Retinal pigment epithelial cell (primary cell): ENCODE results near the gene FAM241B.

Source experiments
- DNase-seq: peaks from one replicate; pipeline ENCODE4 v3.0.0-alpha.2; 2010; ENCODE audit warnings: low read depth
- H3K4me3 ChIP-seq: 2 replicates; pipeline ENCODE4 v1.5.1; 2011; ENCODE audit warnings: mild to moderate bottlenecking, low read length, control low read depth, moderate library complexity
- TF ChIP-seq, protein P1 (sequence below): conservative IDR thresholded peaks from 2 replicates; pipeline ENCODE4 v1.5.1; 2011; ENCODE audit warnings: low read depth, low read length, control low read depth, inconsistent platforms

FAM241B gene

DNA sequence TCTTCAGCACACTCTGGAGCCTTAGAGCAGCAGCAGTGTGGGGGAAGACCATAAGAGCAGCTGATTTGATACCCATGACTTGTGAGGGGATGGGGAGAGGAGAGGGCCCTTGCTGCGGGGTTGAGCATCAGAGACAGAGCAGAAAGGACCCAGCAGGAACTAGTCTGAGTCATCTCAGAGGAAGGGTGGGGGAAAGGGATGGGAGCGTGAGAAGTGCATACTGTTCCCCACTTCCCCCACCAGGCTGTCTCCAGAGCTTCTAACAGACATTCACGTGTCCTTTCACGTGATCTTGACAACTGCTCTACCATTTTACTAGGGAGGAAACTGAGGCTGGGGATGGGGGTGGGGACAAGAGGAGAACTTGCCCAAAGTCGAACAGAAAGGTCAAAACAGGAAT lies 38.7 kb downstream of the FAM241B start:
- TF ChIP-seq, protein P1, sequence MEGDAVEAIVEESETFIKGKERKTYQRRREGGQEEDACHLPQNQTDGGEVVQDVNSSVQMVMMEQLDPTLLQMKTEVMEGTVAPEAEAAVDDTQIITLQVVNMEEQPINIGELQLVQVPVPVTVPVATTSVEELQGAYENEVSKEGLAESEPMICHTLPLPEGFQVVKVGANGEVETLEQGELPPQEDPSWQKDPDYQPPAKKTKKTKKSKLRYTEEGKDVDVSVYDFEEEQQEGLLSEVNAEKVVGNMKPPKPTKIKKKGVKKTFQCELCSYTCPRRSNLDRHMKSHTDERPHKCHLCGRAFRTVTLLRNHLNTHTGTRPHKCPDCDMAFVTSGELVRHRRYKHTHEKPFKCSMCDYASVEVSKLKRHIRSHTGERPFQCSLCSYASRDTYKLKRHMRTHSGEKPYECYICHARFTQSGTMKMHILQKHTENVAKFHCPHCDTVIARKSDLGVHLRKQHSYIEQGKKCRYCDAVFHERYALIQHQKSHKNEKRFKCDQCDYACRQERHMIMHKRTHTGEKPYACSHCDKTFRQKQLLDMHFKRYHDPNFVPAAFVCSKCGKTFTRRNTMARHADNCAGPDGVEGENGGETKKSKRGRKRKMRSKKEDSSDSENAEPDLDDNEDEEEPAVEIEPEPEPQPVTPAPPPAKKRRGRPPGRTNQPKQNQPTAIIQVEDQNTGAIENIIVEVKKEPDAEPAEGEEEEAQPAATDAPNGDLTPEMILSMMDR = no peak
- no peak for DNase-seq

DNA sequence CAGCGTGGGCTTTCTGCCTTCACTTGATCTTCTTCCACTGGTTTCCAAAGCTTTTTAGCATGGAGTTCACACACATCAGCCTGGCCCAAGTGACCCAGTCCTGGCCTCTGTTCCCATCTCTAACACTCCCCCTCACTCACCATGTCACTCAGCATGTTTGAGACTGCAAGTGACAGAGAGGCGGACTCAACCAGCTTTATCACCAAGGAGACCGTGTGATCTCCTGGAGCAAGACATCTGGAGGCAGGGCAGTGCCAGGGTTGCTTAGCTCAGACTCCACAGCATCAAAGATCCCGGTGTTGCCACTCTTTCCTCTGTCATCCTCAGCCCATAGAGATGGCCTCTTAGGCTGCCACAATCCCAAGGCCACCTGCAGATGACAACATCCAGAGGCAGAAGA lies 39.4 kb downstream of the FAM241B start:
- TF ChIP-seq, protein P1 = no peak
- H3K4me3 ChIP-seq = no peak overlapping the region
- DNase-seq = no peak

More for the DNA sequence above, 38.7 kb downstream of the FAM241B start:
- no peak overlapping the region for H3K4me3 ChIP-seq

DNA sequence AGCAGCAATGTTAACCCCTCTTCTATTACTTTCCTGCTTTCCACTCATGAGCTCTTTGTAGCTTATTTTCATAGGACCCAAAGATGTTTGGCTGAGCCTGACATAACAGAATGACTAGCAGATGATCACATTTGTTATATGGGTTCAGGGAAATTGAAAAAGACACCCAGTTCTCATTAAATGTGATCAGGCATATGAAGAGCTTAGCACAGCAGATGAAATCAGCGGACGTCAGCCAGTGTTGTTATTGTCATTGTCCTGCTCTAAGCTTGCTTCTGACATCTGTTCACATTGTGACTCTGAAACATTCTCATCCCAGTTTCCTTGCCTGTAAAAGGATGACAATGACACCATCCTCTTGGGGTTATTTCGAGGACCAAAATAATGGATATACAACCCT lies 43.5 kb downstream of the FAM241B start:
- DNase-seq = no peak
- H3K4me3 ChIP-seq = no peak overlapping the region
- TF ChIP-seq, protein P1 = no peak

DNA sequence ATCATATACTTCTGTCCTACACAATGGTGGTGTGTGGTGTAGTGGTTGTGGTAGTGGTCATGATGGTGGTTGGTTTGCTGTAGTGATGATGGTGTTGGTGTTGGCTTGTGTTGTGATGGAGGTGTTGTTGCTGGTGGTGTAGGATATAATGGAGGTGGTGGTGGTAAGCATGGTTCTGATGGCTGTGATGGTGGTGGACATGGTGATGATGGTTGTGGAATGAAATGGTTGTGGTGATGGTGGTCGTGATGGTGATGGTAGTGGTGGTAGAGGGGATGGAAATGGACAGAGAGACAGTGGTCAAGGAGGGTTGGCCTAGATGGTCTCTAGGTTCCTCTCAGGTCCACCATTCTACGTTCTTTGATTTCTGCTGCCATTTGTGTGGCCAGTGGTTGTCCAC lies 44.7 kb downstream of the FAM241B start:
- no peak for DNase-seq
- TF ChIP-seq, protein P1 = no peak
- H3K4me3 ChIP-seq = no peak overlapping the region

DNA sequence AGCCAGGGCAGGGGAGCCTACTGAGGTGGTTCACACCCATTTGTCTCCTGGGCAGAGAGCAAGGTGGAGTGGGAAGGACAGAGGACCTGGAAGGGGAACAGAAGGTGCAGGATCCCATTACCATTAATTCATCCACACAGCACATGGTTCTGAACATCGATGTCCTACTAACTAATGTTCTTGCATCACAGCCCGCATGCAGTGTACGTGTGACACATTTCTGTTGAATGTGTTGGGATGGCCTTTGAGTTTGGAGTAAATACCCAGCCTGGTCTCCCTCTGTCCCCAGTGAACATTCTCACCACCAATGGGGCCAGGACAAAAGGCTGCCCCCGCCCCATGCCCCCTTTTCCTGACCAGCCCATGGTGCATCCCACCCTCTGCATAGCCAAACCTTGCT lies 46.3 kb downstream of the FAM241B start:
- TF ChIP-seq, protein P1 = no peak
- no peak overlapping the region for H3K4me3 ChIP-seq
- DNase-seq = no peak

DNA sequence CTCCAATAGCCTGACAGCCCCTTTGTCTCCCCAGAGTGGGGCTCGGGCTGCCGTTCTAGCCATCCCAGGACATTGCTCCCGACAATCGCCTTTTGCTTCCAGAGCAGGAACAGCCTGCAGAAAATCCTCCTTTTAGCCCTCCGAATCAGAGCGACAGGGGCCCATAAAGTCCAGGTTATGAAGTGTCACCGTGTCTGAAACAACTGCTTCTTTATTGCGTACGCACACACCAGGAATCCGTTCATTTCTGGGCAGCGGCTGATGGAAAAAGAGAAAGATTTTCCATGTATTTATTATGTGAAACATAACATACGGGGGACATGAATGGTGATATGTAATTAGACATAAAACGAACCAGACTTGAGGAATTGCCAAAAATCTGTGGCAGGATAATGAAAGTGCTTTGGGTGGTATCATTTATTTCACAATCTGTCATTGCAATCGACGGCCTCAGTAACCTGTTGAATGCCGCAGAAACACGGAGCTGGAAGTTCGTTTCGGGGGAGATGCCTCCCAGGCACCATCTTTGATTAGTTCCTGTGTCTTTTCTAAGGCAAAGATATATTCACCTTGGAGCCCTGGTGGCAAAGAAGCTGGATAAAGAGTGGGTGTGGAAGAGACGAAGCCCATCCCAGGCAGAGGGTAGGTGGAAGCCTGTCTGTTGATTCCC lies 48.1 kb downstream of the FAM241B start:
- DNase-seq = no peak
- H3K4me3 ChIP-seq = no peak overlapping the region
- TF ChIP-seq, protein P1 = no peak

DNA sequence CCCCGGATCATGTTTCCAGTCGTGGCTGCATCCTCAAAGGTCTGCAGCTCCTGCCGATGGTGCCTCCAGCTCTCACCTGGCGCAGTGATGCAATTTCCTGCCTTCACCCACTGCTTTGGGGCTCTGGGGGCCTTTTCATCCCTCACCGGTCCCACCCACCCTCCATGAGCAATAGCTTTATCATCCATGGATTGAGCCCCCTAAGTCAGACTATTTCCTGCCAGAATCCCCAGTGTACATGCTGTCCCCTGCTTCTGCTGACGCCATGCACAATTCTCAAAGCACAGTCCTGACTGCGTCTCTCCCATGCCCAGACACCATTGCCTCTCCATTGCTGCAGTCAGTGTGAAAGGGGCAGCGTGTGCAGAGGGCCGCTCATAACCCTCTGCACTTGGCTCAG lies 49.7 kb downstream of the FAM241B start:
- no peak overlapping the region for H3K4me3 ChIP-seq
- no peak for DNase-seq
- TF ChIP-seq, protein P1 = no peak
